ENCODE measurements around the gene MSLN.

MSLN gene

DNA sequence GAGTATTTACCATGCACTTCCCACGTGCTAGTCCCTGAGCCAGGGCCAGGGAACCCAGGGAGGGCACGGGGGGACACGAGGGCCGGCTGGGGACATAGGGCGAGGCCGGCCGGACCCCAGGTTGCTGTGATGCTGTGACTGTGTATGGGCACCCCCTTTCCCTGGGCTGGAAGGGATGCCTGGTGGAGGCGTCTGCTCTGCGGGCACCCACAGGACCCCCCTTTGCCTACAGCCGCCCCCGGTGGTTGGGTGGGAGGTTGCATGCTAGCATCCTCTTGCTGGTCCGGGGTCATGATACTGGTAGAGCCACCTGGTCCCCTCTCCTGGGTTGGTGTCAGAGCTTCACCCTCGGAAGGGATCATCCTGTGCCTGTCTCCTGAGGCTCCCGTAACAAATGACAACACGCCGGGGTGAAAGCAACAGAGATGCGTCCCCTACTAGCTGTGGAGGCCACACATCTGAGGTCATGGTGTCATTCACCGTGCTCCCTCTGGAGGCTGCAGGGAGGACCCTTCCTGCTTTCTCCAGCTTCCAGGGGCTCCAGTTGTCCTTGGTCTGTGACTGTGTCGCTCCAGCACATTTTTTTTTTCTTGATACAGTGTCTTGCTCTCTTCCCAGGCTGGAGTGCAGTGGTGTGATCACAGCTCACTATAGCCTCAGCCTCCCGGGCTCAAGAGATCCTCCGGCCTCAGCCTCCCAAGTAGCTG, 16.6 kb upstream of the MSLN start:
- no peak for TF ChIP-seq CTCF (IDR thresholded peaks at IDR 0.05; ENCODE audit: control insufficient read depth, insufficient read depth, low read depth, low read length, missing control alignments)
- no peak overlapping the region for H3K4me3 ChIP-seq (ENCODE audit: control insufficient read depth, low read depth, low read length)
- DNase-seq (ENCODE audit: low read depth), result no peak

DNA sequence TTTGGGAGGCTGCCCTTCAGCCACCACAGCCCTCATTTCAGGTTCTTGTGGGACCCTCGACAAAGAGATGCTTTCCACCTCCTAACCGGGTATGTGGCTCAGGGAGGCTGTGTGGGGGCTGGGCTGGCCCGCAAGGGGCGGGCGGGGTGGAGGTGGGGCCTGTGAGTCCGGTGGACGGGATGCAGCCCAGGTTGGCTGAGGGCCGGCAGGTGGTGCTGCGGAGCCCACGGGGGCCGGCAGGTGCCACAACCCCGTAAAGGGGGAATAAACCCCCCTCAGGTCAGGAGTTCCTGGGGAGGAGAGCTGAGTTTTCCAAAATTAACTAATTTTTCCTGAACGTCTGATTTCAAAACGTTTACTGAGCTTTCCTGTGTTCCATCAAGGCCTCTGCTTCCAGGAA, 14.8 kb upstream of the MSLN start:
- DNase-seq (ENCODE audit: low read depth), result no peak
- peak; percentile 32 for TF ChIP-seq CTCF (IDR thresholded peaks at IDR 0.05; ENCODE audit: control insufficient read depth, insufficient read depth, low read depth, low read length, missing control alignments)

DNA sequence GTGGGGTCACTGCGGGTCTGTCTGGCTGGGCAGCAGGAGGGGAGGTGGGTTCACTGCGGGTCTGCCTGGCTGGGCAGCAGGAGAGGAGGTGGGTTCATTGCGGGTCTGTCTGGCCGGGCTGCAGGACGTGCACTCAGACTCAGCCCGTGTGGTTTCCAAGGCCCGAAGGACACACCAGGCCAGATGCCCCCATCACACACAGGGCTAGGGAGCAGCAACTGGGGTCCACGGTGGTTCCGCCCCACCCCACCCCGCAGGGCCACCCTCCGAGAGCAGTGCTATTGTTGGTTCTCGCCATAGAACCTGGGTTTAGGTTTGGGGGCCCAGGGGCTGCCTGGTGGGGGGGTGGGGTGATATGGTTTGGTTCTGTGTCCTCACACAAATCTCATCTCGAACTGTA, 13.9 kb upstream of the MSLN start:
- DNase-seq (ENCODE audit: low read depth), result no peak
- no peak for TF ChIP-seq CTCF (IDR thresholded peaks at IDR 0.05; ENCODE audit: control insufficient read depth, insufficient read depth, low read depth, low read length, missing control alignments)
- H3K4me3 ChIP-seq (ENCODE audit: control insufficient read depth, low read depth, low read length), result no peak overlapping the region

More for the DNA sequence above, 14.8 kb upstream of the MSLN start:
- no peak overlapping the region for H3K4me3 ChIP-seq (ENCODE audit: control insufficient read depth, low read depth, low read length)

GRCh38 chr16:747978-748746, 12.4 kb upstream of the MSLN start:
- H3K4me3 ChIP-seq (ENCODE audit: control insufficient read depth, low read depth, low read length), result no peak overlapping the region
- TF ChIP-seq CTCF (IDR thresholded peaks at IDR 0.05; ENCODE audit: control insufficient read depth, insufficient read depth, low read depth, low read length, missing control alignments), result no peak
- no peak for DNase-seq (ENCODE audit: low read depth)

DNA sequence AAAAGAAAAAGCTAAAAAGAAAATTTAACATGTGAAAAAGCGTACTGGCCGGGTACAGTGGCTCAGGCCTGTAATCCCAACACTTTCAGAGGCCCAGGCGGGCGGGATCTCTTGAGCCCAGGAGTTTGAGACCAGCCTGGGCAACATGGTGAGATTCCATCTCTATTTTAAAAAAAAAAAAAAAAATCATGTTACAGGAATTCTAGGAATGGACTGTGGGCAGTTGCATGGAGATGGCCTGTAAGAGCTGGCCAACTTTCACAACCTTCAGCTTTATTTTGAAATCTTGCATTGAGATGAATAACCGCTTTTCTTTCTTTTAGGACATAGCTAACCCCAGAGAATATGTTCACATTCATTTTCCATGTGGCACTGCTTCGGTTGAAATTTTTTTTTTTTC, 11.5 kb upstream of the MSLN start:
- DNase-seq (ENCODE audit: low read depth), result peak; percentile 87
- H3K4me3 ChIP-seq (ENCODE audit: control insufficient read depth, low read depth, low read length), result no peak overlapping the region
- TF ChIP-seq CTCF (IDR thresholded peaks at IDR 0.05; ENCODE audit: control insufficient read depth, insufficient read depth, low read depth, low read length, missing control alignments), result no peak

- no peak for DNase-seq (ENCODE audit: low read depth)
- H3K4me3 ChIP-seq (ENCODE audit: control insufficient read depth, low read depth, low read length), result no peak overlapping the region
- no peak for TF ChIP-seq CTCF (IDR thresholded peaks at IDR 0.05; ENCODE audit: control insufficient read depth, insufficient read depth, low read depth, low read length, missing control alignments)
Observed at GRCh38 chr16:750485-750884, 10.0 kb upstream of the MSLN start.

Data from AG09309 (cell line).